ENCODE measurements around the gene PDIK1L.
A peak's percentile ranks its signal among the peaks of the same experiment; 100 is the strongest.

PDIK1L gene

DNA sequence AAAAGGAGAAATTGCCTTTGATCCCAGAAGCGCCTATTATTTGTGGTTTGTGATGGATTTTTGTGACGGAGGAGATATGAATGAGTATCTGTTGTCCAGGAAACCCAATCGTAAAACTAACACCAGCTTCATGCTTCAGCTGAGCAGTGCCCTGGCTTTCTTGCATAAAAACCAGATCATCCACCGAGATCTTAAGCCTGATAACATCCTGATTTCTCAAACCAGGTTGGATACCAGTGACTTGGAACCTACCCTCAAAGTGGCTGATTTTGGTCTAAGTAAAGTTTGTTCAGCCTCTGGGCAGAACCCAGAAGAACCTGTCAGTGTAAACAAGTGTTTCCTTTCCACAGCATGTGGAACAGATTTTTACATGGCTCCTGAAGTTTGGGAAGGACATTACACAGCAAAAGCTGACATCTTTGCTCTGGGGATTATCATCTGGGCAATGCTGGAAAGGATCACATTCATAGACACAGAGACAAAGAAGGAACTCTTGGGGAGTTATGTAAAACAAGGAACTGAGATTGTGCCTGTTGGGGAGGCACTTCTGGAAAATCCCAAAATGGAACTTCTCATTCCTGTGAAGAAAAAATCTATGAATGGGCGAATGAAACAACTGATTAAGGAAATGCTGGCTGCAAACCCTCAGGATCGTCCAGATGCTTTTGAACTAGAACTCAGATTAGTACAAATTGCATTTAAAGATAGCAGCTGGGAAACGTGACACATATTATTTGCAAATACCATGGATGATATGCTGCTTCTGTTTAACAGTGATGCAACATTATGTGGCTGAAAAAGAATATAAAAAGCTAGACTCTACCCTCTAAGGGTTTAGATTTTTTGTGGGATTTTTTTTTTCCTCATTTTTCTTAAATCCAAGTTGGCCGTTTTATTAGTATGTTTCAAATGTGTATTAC, 10.5 kb downstream of the PDIK1L start:
- no peak for DNase-seq (ENCODE audit: low read depth, low spot score)

DNA sequence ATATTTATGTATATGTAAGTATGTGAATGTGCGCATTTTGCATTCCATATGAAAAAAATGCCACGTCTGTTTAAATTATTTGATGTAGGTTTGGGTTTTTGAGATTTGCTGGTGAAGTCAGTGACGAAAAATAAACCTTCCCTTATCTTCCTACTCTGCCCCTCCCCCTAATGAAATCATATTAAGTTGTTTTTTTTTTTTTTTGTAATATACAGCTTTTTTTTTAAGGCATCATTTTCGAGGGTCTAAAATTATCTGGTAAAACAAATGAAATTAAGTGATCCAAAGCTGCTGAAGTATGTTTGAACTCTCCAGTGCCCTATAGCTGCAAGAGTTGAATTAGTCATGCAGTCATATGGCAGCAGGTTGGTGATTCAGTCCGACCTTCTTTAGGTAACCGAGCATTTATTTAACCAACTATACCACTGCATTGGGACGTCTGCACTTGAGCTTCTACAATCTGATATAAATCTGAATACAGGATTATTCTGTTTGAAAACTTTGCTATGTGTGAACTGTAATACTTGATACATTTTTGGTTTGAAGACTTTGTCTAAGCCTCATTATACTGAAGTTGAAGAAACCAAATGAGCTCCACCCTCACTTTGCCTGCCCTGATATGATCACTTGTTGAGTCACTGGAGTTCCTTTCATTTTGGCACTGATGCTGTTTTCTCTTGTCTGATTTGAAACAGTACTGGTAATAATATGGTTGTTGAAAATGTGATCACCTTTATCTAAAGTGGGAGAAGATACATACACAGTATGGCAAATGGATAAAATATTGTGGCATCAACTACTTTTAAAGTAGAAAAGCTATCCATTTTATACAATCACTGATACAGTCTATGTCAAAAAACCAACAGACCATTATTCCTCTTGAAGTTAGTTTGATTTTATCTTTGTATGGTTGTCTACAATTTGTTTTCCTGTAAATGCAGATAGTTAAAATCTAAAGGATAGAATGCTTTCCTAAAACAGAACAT, 11.7 kb downstream of the PDIK1L start:
- no peak for DNase-seq (ENCODE audit: low read depth, low spot score)

DNA sequence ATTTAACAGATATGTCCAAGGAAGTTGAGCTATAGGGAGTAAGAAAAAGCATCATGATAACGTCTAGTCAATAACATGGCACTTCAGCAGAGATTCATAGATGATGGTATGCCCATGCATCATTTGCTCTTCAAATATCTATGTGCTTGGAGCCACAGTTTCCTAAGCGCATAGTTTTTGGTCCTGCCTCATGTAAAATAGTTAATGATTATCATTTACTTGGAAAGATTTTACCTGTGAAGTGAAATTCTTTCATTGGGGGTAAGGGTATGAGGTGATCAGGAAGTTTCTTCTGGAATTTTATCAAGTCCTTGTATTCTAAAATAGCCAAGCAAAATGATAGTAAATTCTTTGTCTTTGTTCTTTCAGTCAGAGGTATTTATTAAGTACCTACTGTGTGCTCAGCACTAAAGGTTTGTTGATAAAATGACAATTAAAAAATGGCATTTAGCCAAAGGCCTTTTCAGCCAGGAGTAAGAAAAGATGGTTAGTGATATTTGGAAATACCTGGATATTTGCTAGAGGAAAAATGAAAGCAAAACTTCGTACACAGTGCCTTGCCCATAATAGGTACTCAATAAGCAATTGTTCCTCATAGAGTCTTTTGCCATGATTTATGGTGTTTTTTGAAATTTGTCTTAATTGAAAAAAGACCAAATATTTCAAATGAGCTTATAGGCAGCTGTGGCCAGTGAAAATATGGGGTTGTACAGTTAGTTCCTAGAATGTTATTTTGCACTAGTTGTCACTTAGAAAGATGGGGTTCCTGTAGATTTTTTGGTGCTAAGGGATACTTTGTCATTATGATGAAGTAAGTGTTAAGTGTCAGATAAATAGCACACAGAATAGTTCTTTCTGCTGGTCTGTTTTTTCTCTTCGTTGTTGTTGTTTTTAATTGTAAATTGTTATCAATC, 13.1 kb downstream of the PDIK1L start:
- no peak for DNase-seq (ENCODE audit: low read depth, low spot score)

DNA sequence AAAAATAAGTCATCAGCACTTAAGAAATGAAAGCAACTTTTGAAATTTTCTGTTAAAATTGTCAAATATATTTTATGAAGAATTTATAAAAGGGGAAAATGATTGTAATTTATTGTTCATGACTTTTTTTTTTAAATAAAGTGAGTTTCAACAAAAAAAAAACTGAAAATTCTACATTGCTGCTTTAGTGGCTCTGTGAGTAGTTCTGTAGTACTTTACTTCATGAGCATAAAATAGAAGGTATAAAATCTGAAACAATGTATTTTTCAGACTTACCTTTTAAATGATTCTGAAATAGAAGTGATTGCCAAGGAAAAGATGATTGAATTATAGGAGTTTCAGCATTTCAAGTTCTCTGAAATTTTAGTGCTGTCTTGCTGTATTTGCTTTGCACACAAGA, 13.8 kb downstream of the PDIK1L start:
- DNase-seq (ENCODE audit: low read depth, low spot score) = no peak

DNA sequence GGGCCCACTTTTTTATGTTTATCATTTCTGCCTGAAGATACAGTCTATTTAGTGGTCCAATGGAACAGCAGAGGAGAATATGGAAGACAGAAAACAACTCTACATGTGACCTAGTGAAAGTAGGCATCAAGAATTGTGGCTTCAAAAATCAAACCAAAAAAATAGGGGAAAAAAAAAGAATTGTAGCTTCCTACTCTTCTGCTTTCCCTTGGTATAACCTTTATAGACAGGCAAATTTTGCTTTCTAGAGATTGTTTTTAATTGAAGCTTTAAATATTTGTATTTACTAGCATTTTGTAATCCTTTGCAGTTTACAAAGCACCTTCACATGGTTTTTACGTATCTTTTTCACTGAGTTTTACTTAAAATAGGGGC, 14.3 kb downstream of the PDIK1L start:
- no peak for DNase-seq (ENCODE audit: low read depth, low spot score)

DNA sequence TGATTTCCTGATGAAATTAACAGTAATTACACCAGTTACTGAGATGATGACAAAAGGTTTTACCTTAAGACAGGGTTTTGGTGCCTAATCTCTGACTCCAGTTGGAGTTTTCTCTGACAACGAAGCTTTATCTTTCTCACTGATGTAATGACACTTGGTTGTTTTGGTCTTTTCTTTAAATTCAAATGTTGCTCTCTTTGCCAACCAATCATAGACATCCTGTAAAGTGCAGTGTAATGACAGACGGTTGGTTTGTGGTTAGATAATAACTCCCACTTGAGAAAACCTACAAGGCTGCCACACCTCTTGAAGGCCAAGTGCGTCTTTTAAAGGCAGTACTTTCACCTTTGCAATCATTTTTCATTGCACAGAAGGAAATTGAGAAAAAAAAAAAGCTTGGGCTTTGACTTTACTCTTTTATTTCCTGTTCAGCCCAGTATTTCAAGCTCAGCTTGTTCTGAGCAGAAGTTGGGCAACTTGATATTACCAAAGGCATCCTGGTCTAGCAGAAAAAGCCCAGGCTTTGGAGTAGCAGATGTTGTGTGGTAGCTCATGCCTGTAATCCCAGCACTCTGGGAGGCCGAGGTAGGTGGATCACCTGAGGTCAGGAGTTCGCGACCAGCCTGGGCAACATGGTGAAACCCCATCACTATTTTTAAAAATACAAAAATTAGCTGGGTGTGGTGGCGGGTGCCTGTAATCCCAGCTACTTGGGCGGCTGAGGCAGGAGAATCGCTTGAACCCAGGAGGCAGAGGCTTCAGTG, 14.9 kb downstream of the PDIK1L start:
- DNase-seq (ENCODE audit: low read depth, low spot score) = no peak

DNA sequence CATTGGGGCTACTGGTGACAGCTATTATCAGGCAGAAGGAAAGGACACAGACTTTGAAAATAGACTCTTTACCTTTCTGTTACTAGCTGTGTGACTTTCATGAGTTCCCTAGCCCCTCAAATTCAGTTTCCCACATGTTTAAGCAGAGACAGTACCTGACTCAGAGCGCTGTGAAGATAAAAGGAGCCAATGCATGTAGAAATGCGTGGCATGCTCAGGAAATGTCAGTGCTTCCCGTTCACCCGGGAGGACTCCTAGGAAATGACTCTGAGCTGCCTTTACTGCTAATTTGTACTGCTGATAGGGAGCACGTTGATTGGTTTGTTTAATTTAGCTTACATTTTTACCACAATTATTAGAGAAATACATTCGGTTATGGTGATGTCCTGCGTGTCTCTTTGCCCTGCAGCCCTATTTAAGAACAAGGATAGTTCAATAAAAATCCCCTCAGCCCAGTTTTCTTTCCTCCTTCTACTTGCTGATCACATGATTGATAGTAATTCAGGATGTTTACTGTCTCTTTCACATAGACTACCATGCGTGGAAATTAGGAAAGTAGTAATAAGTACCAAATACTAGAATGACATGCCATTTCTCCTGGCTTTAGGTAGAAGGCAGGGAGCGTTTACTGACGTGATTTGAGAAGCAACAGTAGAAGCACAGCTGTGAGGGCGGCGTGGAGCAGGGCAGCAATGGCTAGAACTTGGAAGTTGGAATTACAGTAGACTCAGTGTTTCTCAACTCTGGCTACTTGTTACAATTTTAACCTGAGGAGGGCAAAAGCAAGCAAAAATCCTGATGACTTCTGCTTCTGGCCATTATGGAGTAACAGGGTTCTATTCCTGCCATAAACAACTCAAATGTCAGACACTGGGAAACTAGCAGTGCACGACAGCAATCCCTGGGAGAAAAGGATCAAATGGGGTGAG, 15.9 kb downstream of the PDIK1L start:
- no peak for DNase-seq (ENCODE audit: low read depth, low spot score)

DNA sequence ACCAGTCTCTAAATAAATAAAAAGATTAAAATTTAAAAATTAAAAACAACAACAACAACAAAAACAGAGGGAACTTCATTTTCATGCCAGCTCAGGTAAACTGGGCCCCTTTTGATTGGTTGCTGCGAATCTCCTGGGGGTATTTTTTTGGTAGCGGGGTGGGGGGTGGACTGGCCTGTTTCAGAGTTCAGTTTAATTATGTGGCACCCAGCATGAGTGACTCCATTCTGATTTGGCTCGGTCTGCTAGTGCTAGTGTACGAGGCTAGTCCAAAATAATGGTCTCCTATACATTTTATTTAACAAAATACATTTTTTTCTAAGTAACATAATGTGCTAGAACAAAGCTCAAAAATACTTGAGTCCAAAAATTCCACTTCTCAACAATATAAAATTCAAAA, 18.2 kb downstream of the PDIK1L start:
- DNase-seq (ENCODE audit: low read depth, low spot score) = no peak

DNA sequence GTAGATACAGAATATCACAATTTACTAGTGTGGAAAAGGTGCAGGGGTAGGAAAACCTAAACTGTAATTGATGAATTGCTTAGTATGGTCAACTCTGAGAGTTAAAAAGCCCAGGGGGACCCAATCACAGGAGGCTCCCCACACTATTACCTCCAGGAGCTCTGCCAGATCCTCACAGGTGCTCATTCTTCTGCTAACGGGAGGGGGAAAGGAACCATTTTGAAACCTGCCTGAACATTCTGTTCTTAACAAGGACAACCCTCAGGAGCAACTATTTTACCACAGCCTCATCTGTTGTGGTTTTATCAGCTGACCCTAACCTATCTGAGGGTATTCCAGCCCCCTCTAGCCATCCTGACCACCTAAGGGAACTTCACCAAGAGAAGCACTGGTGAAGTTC, 19.1 kb downstream of the PDIK1L start:
- DNase-seq (ENCODE audit: low read depth, low spot score) = no peak

DNA sequence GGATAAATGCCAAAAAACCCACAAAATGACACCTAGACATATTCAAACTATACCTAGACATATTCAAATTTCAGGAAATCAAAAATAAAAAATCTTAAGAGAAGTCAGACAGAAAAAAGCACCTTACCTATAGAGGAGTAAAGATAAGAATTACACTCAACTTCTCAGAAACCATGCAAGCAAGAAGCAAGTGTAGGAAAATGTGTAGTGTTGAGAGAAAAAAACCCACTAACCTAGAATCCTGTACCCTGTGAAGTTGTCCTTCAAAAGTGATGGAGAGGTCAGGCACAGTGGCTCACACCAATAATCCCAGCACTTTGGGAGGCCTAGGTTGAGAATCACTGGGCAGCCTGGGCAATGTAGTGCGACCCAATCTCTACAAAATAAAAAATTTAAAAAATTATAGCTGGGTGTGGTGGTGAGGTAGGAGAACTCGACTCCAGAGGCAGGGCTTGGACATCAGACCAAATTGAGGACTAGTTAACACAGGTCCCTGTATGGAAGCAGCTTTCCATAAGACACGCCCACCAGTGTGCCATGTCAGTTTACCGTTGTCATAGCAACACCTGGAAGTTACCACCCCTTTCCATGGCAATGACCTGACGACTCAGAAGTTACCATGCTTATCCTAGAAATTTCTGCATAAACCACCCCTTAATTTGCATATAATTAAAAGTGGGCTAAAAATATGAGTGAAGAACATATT, 20.7 kb downstream of the PDIK1L start:
- no peak for DNase-seq (ENCODE audit: low read depth, low spot score)

DNA sequence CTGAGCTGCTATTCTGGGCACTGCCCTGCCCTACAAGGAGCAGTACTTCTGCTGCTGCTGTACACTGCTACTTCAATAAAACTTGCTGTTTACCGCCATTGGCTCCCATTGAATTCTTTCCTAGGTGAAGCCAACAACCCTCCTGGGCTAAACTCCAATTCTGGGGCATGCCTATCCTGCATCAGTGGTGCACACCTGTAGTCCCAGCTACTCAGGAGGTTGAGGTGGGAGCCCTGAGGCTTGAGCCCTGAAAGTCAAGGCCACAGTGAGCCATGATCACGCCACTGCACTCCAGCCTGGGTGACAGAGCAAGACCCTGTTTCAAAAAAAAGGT, 21.2 kb downstream of the PDIK1L start:
- no peak for DNase-seq (ENCODE audit: low read depth, low spot score)

DNA sequence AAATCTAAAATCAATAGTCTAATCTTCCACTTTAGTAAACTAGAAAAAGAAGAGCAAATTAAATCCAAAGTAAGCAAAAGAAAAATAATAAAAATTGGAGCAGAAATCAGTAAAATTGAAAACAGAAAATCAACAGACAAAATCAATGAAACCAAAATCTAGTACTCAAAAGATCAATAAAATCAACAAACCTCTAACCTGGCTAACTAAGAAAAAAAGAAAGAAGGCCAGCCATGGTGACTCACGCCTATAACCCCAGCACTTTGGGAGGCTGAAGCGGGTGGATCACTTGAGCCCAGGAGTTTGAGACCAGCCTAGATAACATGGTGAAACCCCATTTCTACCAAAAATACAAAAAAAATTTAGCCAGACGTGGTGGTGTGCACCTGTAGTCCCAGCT, 22.8 kb downstream of the PDIK1L start:
- DNase-seq (ENCODE audit: low read depth, low spot score) = no peak

DNA sequence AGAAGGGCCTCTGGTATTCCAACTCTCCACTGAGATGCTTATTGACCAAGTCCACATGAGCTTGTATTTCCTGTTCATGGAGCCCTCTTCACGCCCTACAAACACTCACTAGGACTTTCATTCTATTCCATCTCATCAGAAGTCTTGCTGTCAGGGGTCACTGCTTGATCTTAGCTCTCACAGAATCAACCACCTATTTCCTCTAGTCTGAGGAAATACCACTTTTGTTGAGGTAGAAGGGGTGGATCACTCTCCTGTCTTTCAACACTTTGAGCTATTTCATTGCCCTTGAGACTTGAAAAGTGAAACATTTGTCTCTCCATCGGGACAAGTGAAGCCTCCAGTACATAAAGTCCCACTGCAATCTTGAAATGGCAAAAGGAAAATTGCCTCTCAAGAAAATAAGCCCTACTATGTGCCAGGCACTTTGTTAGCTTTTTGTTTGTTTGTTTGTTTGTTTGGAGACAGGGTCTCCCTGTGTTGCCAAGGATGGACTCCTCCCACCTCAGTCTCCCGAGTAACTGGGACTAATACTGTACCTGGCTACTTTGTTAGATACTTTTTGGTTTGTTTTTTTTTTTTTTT, 27.4 kb downstream of the PDIK1L start:
- no peak for DNase-seq (ENCODE audit: low read depth, low spot score)

DNA sequence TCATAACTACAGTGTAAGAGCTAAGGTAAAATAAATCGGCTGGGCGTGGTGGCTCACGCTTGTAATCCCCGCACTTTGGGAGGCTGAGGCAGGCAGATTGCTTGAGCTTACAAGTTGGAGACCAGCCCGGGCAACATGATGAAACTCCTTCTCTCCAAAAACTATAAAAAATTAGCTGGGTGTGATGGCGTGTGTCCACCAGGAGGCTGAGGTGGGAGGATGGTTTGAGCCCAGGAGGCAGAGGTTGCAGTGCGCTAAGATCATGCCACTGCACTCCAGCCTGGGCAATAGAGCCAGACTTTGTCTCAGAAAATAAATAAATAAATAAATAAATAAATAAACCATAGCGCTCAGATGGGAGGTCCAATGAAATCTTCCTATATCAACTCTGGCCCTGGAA, 30.5 kb downstream of the PDIK1L start:
- no peak for DNase-seq (ENCODE audit: low read depth, low spot score)

DNA sequence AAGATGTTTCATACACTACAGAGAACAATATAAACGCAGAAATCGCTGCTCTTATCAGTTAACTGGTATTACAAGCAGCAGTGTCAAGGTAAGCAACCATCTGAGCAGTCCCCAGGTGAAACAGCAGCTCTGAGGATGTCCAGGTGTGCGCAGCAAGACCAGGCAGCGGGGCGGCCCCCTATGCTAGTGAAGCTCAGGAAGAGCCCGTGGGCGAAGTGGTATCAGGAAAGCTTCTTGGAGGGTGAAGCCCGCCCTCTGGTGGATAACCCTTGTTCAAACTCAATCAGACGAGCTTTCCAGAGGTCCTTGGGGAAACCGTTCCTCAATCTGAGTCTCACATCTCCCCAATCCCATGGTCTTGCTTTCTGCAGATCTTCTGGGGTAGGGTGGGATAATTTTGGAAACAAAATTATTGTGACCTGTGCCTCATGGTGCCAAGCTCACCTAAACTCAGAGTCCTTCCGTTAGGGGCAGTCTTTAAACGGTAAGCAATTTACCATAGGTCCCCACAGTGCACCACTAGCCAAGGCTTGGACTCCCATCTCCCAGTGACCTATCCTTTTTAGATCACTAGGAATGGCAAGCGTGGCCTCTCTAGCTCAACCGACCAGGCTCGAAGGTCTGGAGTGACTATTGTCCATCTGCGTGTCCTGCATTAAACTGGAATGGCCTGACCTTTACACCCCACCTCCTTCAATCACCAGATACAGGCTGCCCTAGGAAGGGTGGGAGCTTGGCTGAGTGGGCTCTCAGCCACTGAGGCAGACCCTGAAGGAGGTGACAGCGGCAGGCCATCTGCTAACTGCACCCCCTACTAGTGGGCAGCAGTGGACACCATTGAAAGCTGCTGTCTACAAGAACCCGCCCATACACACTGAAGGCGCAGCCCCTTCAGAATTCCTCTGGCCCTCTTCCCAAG, 33.7 kb downstream of the PDIK1L start:
- peak; percentile 29 for DNase-seq (ENCODE audit: low read depth, low spot score)

DNA sequence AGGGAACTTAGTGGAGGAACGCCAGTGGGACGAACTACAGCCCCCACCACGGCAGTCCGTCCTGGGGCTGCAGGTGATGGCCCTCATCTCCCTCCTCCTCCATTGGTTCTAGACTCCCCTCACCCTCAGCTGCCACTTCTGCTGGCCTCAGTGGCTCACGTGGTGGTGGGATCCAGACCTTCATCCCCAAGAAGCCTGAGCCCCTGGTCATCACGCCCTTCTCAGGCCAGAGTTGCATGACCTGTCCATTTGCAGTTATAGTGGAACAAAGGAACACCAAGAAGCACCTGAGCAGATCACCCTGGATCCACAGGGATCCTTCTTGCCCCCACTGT, 34.3 kb downstream of the PDIK1L start:
- DNase-seq (ENCODE audit: low read depth, low spot score) = no peak

DNA sequence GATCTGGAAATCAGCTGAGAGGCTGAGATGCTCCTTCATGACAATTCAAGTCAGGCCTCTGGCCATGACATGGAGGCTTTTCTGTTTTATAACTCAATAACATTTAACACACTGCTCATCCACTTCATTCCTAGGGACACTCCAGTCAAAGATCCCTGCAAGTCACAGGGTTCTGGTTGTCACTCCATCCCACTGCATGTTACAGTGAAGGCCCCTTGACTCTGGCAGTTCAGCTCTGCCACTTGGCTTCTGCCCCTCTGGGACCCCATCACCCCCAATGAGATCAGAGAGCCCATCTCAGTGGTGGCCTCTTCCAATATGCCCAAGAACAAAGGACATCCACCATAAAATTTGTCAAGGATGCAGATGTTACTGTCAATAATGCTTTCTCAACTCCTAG, 37.3 kb downstream of the PDIK1L start:
- DNase-seq (ENCODE audit: low read depth, low spot score) = no peak

All from activated naive CD8-positive, alpha-beta T cell treated with anti-CD3 and anti-CD28 coated beads, Interleukin-2, amount 50 U/mL, for 16 hours (primary cell).